Measurements from ENCODE around the gene MTFP1.

The MTFP1 gene

GRCh38 chr22:30474683-30475424 lies 49.3 kb downstream of the MTFP1 start:
- no peaks in the 10 kb centered on the region for H4K20me1 ChIP-seq (ENCODE audit: low read depth, low read length)

More at GRCh38 chr22:30474683-30475424, 49.3 kb downstream of the MTFP1 start:
- H3K36me3 ChIP-seq (ENCODE audit: low read length) = no peaks in the 10 kb centered on the region
- H3K9ac ChIP-seq (ENCODE audit: low read length) = no peak overlapping the region
- no peak for TF ChIP-seq CTCF (IDR thresholded peaks at IDR 0.05; ENCODE audit: insufficient read depth, low read length, poor library complexity, severe bottlenecking)
- TF ChIP-seq EZH2phosphoT487 (conservative IDR thresholded peaks at IDR 0.05; ENCODE audit: low read length) = no peak
- H3K4me3 ChIP-seq (ENCODE audit: insufficient read depth, low read length, poor library complexity, severe bottlenecking) = no peak overlapping the region
- no peaks in the 10 kb centered on the region for H3F3A ChIP-seq (ENCODE audit: insufficient read depth)
- no peak overlapping the region for H2AFZ ChIP-seq (ENCODE audit: low read depth, low read length, severe bottlenecking)
- H3K79me2 ChIP-seq (ENCODE audit: insufficient read depth, low read length) = no peaks in the 10 kb centered on the region
- H3K27me3 ChIP-seq (ENCODE audit: low read length) = no peaks in the 10 kb centered on the region
- no peak overlapping the region for H3K4me2 ChIP-seq (ENCODE audit: low read depth, low read length, poor library complexity, severe bottlenecking)
- H3K9me3 ChIP-seq (ENCODE audit: insufficient read depth, low read length) = no peaks in the 10 kb centered on the region
- H3K27ac ChIP-seq (ENCODE audit: low read depth, low read length) = no peak overlapping the region
- no peaks in the 10 kb centered on the region for H3K9me2 ChIP-seq (replicated peaks; ENCODE audit: insufficient read depth, low read length)
